Measurements from ENCODE around the gene TMF1.

- no peak for TF ChIP-seq E4F1 (IDR thresholded peaks at IDR 0.05; ENCODE audit: borderline replicate concordance, partially characterized antibody)
- TF ChIP-seq SPI1 (IDR thresholded peaks at IDR 0.05; ENCODE audit: borderline replicate concordance, insufficient read depth, low read depth, low read length) = no peak
- no peak for TF ChIP-seq KDM1A (IDR thresholded peaks at IDR 0.05; ENCODE audit: borderline replicate concordance)
- TF ChIP-seq POLR2A (IDR thresholded peaks at IDR 0.05; ENCODE audit: low read depth, low read length) = no peak
- no peak for TF ChIP-seq ZNF687 (IDR thresholded peaks at IDR 0.05)
- no peak for TF ChIP-seq CTCF (IDR thresholded peaks at IDR 0.05 in 2 of 3, conservative IDR thresholded peaks at IDR 0.05 in 1 of 3; ENCODE audit: control insufficient read depth in 2 of 3, extremely low read depth in 1 of 3, insufficient read depth in 1 of 3, low read depth in 3 of 3, low read length in 3 of 3)
- TF ChIP-seq ATF3 (IDR thresholded peaks at IDR 0.05; ENCODE audit: borderline replicate concordance, extremely low read depth, low read depth, low read length) = no peak
- no peak for TF ChIP-seq CHD1 (IDR thresholded peaks at IDR 0.05; ENCODE audit: low read depth, low read length)
- TF ChIP-seq BHLHE40 (IDR thresholded peaks at IDR 0.05; ENCODE audit: borderline replicate concordance in 1 of 2, low read depth in 2 of 2, low read length in 1 of 2) = no peak
- no peak for TF ChIP-seq TAF1 (IDR thresholded peaks at IDR 0.05; ENCODE audit: borderline replicate concordance, low read depth, low read length)
- no peak for TF ChIP-seq ZNF24 (IDR thresholded peaks at IDR 0.05)
- TF ChIP-seq EZH2 (IDR thresholded peaks at IDR 0.05; ENCODE audit: borderline replicate concordance, control insufficient read depth, low read depth, low read length) = no peak
These were observed 52.5 kb downstream of the TMF1 start for GRCh38 chr3:68999605-69000004.

Measured in GM12878 (cell line).